ENCODE data around the gene GPR55. TPM values are rescaled to one million over a fixed set of nuclear protein-coding genes. Genes with fewer than 3 reads are reported as not detected.

Gene GPR55
- total and polyA plus RNA-seq, 8 donors = 0.13 to 0.37 (median 0.19) TPM; not detected in 5

DNA sequence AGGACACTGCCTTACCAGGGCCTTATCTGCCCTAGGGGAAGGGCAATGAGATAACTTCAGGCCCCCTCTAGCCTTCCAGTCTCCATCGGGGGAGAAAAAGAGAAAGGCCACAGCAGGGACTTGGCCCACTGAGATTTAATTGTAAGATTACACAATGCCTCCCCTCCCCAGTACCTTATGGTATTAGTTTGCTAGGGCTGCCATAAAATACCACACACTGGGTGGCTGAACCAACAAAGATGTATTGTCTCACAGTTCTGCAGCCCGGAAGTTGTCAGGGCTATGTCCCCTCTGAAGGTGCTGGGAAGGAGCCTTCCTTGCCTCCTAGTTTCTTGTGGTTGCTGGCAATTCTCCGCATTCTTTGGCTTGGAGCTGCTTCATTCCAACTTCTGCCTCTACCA is 36.0 kb upstream of the GPR55 start:
- H3K27ac ChIP-seq = no peak overlapping the region
- no peaks in the 10 kb centered on the region for H3K36me3 ChIP-seq
- DNase-seq = no peak
- no peak overlapping the region for H3K4me3 ChIP-seq
- 49 to 89% (median 64%) methylated on average over 3 of the region's 3 CpGs for WGBS, 5 donors
- no peaks in the 10 kb centered on the region for H3K9me3 ChIP-seq
- H3K4me1 ChIP-seq = peaks cover 0 to 17% (median 11%) of the 10 kb centered on the region in 4 donors
- intact Hi-C loops (cut with DNase I; ENCODE audit: low total_unique reads) = no loop called here
- H3K27me3 ChIP-seq = peaks cover 0 to 62% (median 18%) of the 10 kb centered on the region in 3 donors
- TF ChIP-seq EP300 (IDR thresholded peaks at IDR 0.05) = no peak
- no peak for TF ChIP-seq POLR2AphosphoS5 (IDR thresholded peaks at IDR 0.05)
- TF ChIP-seq, protein P1, sequence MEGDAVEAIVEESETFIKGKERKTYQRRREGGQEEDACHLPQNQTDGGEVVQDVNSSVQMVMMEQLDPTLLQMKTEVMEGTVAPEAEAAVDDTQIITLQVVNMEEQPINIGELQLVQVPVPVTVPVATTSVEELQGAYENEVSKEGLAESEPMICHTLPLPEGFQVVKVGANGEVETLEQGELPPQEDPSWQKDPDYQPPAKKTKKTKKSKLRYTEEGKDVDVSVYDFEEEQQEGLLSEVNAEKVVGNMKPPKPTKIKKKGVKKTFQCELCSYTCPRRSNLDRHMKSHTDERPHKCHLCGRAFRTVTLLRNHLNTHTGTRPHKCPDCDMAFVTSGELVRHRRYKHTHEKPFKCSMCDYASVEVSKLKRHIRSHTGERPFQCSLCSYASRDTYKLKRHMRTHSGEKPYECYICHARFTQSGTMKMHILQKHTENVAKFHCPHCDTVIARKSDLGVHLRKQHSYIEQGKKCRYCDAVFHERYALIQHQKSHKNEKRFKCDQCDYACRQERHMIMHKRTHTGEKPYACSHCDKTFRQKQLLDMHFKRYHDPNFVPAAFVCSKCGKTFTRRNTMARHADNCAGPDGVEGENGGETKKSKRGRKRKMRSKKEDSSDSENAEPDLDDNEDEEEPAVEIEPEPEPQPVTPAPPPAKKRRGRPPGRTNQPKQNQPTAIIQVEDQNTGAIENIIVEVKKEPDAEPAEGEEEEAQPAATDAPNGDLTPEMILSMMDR (IDR thresholded peaks at IDR 0.05) = no peak
- TF ChIP-seq POLR2A (IDR thresholded peaks at IDR 0.05) = no peak

GRCh38 chr2:230960026-230960425 is 35.0 kb upstream of the GPR55 start:
- intact Hi-C loops (cut with DNase I; ENCODE audit: low total_unique reads) = no loop called here
- WGBS, 5 donors = 31 to 56% (median 38%) methylated on average over 1 of the region's 1 CpG
- TF ChIP-seq, protein P1 (IDR thresholded peaks at IDR 0.05) = no peak
- TF ChIP-seq POLR2A (IDR thresholded peaks at IDR 0.05) (no peak), POLR2AphosphoS5 (IDR thresholded peaks at IDR 0.05) (no peak), EP300 (IDR thresholded peaks at IDR 0.05) (no peak)
- Histone ChIP-seq H3K9me3 (no peaks in the 10 kb centered on the region), H3K27ac (no peak overlapping the region), H3K4me3 (no peak overlapping the region), H3K27me3 (peaks cover 0 to 68% (median 22%) of the 10 kb centered on the region in 3 donors), H3K4me1 (peaks cover 0 to 17% (median 11%) of the 10 kb centered on the region in 4 donors), H3K36me3 (no peaks in the 10 kb centered on the region)
- DNase-seq = no peak

- Histone ChIP-seq H3K27ac (no peak overlapping the region), H3K4me3 (no peak overlapping the region), H3K4me1 (peaks cover 0 to 17% (median 11%) of the 10 kb centered on the region in 4 donors), H3K27me3 (peaks cover 0 to 60% (median 22%) of the 10 kb centered on the region in 3 donors), H3K36me3 (no peaks in the 10 kb centered on the region), H3K9me3 (no peaks in the 10 kb centered on the region)
- TF ChIP-seq EP300 (IDR thresholded peaks at IDR 0.05) = no peak
- TF ChIP-seq, protein P1 (IDR thresholded peaks at IDR 0.05) = no peak
- TF ChIP-seq POLR2A (IDR thresholded peaks at IDR 0.05) = no peak
- no peak for TF ChIP-seq POLR2AphosphoS5 (IDR thresholded peaks at IDR 0.05)
- intact Hi-C loops (cut with DNase I; ENCODE audit: low total_unique reads) = no loop called here
- 80 to 87% (median 83%) methylated on average over 8 of the region's 8 CpGs for WGBS, 5 donors
- no peak for DNase-seq
These were observed 34.0 kb upstream of the GPR55 start for GRCh38 chr2:230958820-230959756.

DNA sequence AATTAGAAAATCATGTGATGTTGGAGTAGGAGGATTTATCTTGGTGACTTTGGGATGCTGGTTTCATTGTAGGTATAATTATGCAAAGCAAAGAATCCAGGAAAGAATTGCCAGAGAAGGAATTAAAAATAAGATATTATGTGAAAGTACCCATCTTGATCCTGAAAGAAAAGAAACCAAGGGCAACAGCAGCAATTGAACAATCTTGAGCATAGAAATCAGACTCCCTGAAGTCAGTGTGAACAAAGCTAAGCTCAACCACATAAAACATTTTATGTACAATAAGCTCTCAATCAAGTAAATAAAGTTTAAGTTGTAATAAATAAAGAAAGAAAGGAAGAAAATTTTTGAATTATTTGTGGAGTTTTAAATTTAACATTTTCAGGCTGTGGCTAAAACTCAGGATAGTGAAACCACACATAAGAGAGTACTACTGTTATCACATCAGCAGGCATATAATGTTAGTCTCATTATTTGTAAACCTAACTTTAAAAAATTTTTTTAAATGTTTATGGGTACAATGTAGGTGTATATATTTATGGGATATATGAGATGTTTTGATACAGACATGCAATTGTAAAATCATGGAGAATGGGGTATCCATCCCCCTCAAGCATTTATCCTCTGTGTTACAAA is 32.8 kb upstream of the GPR55 start:
- peaks cover 0 to 55% (median 22%) of the 10 kb centered on the region in 3 donors for H3K27me3 ChIP-seq
- H3K9me3 ChIP-seq = no peaks in the 10 kb centered on the region
- peak overlapping the region; percentile 29 to 45 (median 36) for H3K4me3 ChIP-seq
- no peak for DNase-seq
- intact Hi-C loops (cut with DNase I; ENCODE audit: low total_unique reads) = no loop called here
- peaks cover 0 to 17% (median 11%) of the 10 kb centered on the region in 4 donors for H3K4me1 ChIP-seq
- TF ChIP-seq POLR2A (IDR thresholded peaks at IDR 0.05) (no peak), EP300 (IDR thresholded peaks at IDR 0.05) (no peak), POLR2AphosphoS5 (IDR thresholded peaks at IDR 0.05) (no peak)
- TF ChIP-seq, protein P1 (IDR thresholded peaks at IDR 0.05) = no peak
- H3K36me3 ChIP-seq = no peaks in the 10 kb centered on the region
- no peak overlapping the region for H3K27ac ChIP-seq

Data from stomach (tissue), 9 donors.